ENCODE measurements around the gene HSPE1.

HSPE1 gene

GRCh38 chr2:197500503-197501131 lies 438 bp downstream of the HSPE1 start:
- DNase-seq (ENCODE audit: extremely low read depth, low read depth): no peak
- TF ChIP-seq, protein P1, sequence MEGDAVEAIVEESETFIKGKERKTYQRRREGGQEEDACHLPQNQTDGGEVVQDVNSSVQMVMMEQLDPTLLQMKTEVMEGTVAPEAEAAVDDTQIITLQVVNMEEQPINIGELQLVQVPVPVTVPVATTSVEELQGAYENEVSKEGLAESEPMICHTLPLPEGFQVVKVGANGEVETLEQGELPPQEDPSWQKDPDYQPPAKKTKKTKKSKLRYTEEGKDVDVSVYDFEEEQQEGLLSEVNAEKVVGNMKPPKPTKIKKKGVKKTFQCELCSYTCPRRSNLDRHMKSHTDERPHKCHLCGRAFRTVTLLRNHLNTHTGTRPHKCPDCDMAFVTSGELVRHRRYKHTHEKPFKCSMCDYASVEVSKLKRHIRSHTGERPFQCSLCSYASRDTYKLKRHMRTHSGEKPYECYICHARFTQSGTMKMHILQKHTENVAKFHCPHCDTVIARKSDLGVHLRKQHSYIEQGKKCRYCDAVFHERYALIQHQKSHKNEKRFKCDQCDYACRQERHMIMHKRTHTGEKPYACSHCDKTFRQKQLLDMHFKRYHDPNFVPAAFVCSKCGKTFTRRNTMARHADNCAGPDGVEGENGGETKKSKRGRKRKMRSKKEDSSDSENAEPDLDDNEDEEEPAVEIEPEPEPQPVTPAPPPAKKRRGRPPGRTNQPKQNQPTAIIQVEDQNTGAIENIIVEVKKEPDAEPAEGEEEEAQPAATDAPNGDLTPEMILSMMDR (IDR thresholded peaks at IDR 0.05; ENCODE audit: low read depth, low read length): no peak

DNA sequence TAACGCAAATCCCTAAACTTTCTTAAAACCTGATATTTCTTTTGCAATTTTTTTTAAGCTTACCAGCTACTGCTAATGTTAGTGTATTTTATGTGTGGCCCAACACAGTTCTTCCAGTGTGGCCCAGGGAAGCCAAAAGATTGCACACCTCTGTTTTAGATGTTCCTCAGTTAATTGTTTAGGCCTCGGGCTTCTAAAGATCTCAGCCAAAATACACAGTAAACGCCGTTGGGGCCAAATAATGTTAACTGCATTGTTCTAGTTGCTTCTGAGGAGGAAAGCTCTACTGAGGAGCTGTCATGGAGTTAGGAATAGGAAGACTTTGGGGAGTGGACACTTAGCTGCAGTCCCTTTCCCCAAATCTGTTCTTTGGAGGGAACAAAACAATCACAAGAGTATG lies 2.0 kb downstream of the HSPE1 start:
- DNase-seq (ENCODE audit: extremely low read depth, low read depth): no peak
- TF ChIP-seq, protein P1 (IDR thresholded peaks at IDR 0.05; ENCODE audit: low read depth, low read length): no peak

DNA sequence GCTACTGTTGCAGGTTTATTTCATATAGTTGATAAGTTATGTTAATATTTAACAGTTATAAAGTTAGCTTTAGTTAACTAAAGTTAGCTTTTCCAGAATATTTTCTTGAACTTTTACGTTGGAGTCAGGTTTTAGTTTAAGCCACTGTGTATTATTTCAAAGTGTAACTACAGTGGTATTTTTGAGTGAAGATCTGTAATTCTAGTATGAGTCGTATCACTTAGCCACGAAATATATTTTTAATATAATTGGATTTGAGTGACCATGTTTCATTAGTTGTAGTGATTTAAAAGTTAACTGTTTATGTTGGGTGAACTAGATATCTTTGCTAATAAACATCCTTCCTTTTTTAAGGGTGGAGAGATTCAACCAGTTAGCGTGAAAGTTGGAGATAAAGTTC lies 2.5 kb downstream of the HSPE1 start:
- no peak for DNase-seq (ENCODE audit: extremely low read depth, low read depth)
- TF ChIP-seq, protein P1 (IDR thresholded peaks at IDR 0.05; ENCODE audit: low read depth, low read length): no peak

DNA sequence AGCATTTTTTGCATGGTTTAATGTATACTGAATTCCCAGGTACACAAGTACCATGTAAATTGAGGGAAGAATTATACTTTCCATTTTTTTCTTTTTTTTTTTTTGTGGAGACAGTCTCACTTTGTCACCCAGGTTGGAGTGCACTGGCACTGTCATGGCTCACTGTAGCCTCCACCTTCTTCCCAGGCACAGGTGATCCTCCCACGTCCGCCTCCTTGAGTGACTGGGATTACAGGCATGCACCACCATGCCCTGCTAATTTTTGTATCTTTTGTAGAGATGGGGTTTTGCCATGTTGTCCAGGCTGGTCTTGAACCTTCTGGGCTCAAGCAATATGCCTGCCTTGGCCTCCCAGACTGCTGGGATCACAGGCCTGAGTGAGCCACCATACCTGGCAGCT lies 3.8 kb downstream of the HSPE1 start:
- TF ChIP-seq, protein P1 (IDR thresholded peaks at IDR 0.05; ENCODE audit: low read depth, low read length): no peak
- no peak for DNase-seq (ENCODE audit: extremely low read depth, low read depth)

GRCh38 chr2:197504512-197504911 lies 4.3 kb downstream of the HSPE1 start:
- no peak for DNase-seq (ENCODE audit: extremely low read depth, low read depth)
- TF ChIP-seq, protein P1 (IDR thresholded peaks at IDR 0.05; ENCODE audit: low read depth, low read length): no peak

- TF ChIP-seq, protein P1 (IDR thresholded peaks at IDR 0.05; ENCODE audit: low read depth, low read length): no peak
- DNase-seq (ENCODE audit: extremely low read depth, low read depth): no peak
These were observed 6.5 kb downstream of the HSPE1 start for GRCh38 chr2:197506658-197507057.

- DNase-seq (ENCODE audit: extremely low read depth, low read depth): no peak
- TF ChIP-seq, protein P1 (IDR thresholded peaks at IDR 0.05; ENCODE audit: low read depth, low read length): no peak
These were observed 13.7 kb downstream of the HSPE1 start for GRCh38 chr2:197513915-197514314.

Data from AG09319 (cell line).